H1 (cell line): ENCODE results near the gene CANT1. TPM values are rescaled to one million over a fixed set of nuclear protein-coding genes. Genes with fewer than 3 reads are reported as not detected.

Experiments
- CTCF ChIA-PET: fragments of 300-600 bp; sonication (Branson Sonifier 250); formaldehyde crosslinking; loops from one replicate; lab custom pipeline; 2021; ENCODE audit not compliant: partially characterized antibody; lab: Charles Lee
- POLR2A ChIA-PET: fragments of 300-600 bp; sonication (Branson Sonifier 250); formaldehyde crosslinking; loops from one replicate; lab custom pipeline; 2021; ENCODE audit warnings: inconsistent platforms; ENCODE audit not compliant: partially characterized antibody; lab: Charles Lee
- DNase-seq, 2 experiments: peaks; one replicate each; pipeline versions ENCODE4 v3.0.0 to v3.0.0-alpha.2; 2010 to 2022; ENCODE audit warnings: low spot score in 2 of 2, low read depth in 1 of 2, mixed read lengths in 1 of 2
- FAIRE-seq: peaks from 2 replicates; lab custom pipeline; 2011; peaks lifted over from hg19 to GRCh38; lab: Jason Lieb, UNC
- H2AFZ ChIP-seq: 2 replicates; pipeline ENCODE4 v1.8.1; 2012; ENCODE audit warnings: low read length, inconsistent platforms
- H2AK5ac ChIP-seq: 2 replicates; pipeline ENCODE4 v1.6.1; 2013; ENCODE audit warnings: low read depth, low read length
- H2BK120ac ChIP-seq: replicated peaks from 2 replicates; pipeline ENCODE3; 2013; ENCODE audit warnings: low read depth, low read length, inconsistent platforms
- H2BK12ac ChIP-seq: 2 replicates; pipeline ENCODE4 v1.6.1; 2013; ENCODE audit warnings: low read depth, low read length
- H2BK15ac ChIP-seq: 2 replicates; pipeline ENCODE4 v1.6.1; 2013; ENCODE audit warnings: low read length
- H2BK20ac ChIP-seq: 2 replicates; pipeline ENCODE4 v1.6.1; 2013; ENCODE audit warnings: low read length
- H2BK5ac ChIP-seq: 2 replicates; pipeline ENCODE4 v1.6.1; 2013; ENCODE audit warnings: low read depth, low read length
- H3K14ac ChIP-seq: 2 replicates; pipeline ENCODE4 v1.6.1; 2013; ENCODE audit warnings: inconsistent platforms; ENCODE audit not compliant: insufficient read length
- H3K18ac ChIP-seq: 2 replicates; pipeline ENCODE4 v1.6.1; 2013; ENCODE audit warnings: low read length; ENCODE audit errors: extremely low read depth
- H3K23ac ChIP-seq: 2 replicates; pipeline ENCODE4 v1.6.1; 2013; ENCODE audit warnings: inconsistent platforms; ENCODE audit not compliant: insufficient read length
- H3K23me2 ChIP-seq: 2 replicates; pipeline ENCODE4 v1.6.1; 2013; ENCODE audit warnings: low read depth, low read length
- H3K27ac ChIP-seq: 2 replicates; pipeline ENCODE4 v1.6.1; 2011; ENCODE audit warnings: low read depth, low read length, inconsistent platforms
- H3K27me3 ChIP-seq, 4 experiments: replicated peaks in 1 of 4; 1 replicate in 1 of 4; 2 replicates in 3 of 4; pipeline versions ENCODE4 v1.6.1 to v1.8.1; 2011 to 2013; ENCODE audit warnings: low read length in 3 of 4, mild to moderate bottlenecking in 3 of 4, inconsistent platforms in 2 of 4, mixed read lengths in 2 of 4, moderate library complexity in 1 of 4; ENCODE audit not compliant: control insufficient read depth in 3 of 4, insufficient read depth in 3 of 4; ENCODE audit errors: extremely low read depth in 1 of 4
- H3K36me3 ChIP-seq, 4 experiments: 2 replicates each; pipeline versions ENCODE4 v1.6.1 to v1.8.1; 2011 to 2013; ENCODE audit warnings: mild to moderate bottlenecking in 4 of 4, low read length in 3 of 4, moderate library complexity in 2 of 4, control low read depth in 1 of 4, inconsistent platforms in 1 of 4; ENCODE audit not compliant: insufficient read depth in 4 of 4, control insufficient read depth in 2 of 4
- H3K4ac ChIP-seq: replicated peaks from 2 replicates; pipeline ENCODE3; 2013; ENCODE audit warnings: low read length, low read depth, mixed read lengths, inconsistent platforms; ENCODE audit not compliant: insufficient read length
- H3K4me1 ChIP-seq, 4 experiments: replicated peaks in 1 of 4; 1 replicate in 1 of 4; 2 replicates in 3 of 4; pipeline versions ENCODE4 v1.6.1 to v1.8.1; 2011 to 2013; ENCODE audit warnings: low read length in 3 of 4, inconsistent platforms in 2 of 4, mixed read lengths in 1 of 4; ENCODE audit not compliant: insufficient read depth in 4 of 4, control insufficient read depth in 3 of 4
- H3K4me2 ChIP-seq, 2 experiments: 2 replicates each; pipeline versions ENCODE4 v1.6.1 to v1.8.1; 2011 to 2013; ENCODE audit warnings: low read depth in 2 of 2, low read length in 2 of 2, control low read depth in 1 of 2, inconsistent platforms in 1 of 2, mild to moderate bottlenecking in 1 of 2; ENCODE audit not compliant: insufficient read depth in 1 of 2
- H3K4me3 ChIP-seq, 4 experiments: fragments of 200-600, 300-600 bp in 1 of 4; sonication (generic), shearing (Covaris generic), sonication (Bioruptor Twin) in 1 of 4; 2 replicates each; pipeline versions ENCODE4 v1.5.1 to v1.8.1; 2011 to 2016; ENCODE audit warnings: low read length in 4 of 4, low read depth in 3 of 4, control low read depth in 2 of 4, inconsistent platforms in 2 of 4, mild to moderate bottlenecking in 2 of 4, mixed read lengths in 1 of 4, moderate library complexity in 1 of 4; ENCODE audit not compliant: insufficient read depth in 2 of 4; ENCODE audit errors: extremely low read depth in 1 of 4
- H3K56ac ChIP-seq: replicated peaks from 2 replicates; pipeline ENCODE3; 2013; ENCODE audit warnings: low read depth, mild to moderate bottlenecking, mixed read lengths, low read length, inconsistent platforms; ENCODE audit not compliant: insufficient read length
- H3K79me1 ChIP-seq: 2 replicates; pipeline ENCODE4 v1.6.1; 2013; ENCODE audit warnings: low read depth, low read length, control low read depth
- H3K79me2 ChIP-seq, 2 experiments: 2 replicates each; pipeline versions ENCODE4 v1.6.1 to v1.8.1; 2012 to 2013; ENCODE audit warnings: low read length in 2 of 2, mild to moderate bottlenecking in 2 of 2, inconsistent platforms in 1 of 2; ENCODE audit not compliant: insufficient read depth in 2 of 2, control insufficient read depth in 1 of 2
- H3K9ac ChIP-seq, 4 experiments: replicated peaks in 1 of 4; 1 replicate in 1 of 4; 2 replicates in 3 of 4; pipeline versions ENCODE4 v1.6.1 to v1.8.1; 2011 to 2013; ENCODE audit warnings: low read depth in 3 of 4, low read length in 3 of 4, control low read depth in 2 of 4, mild to moderate bottlenecking in 2 of 4, moderate library complexity in 2 of 4, inconsistent platforms in 1 of 4; ENCODE audit errors: extremely low read depth in 1 of 4
- H3K9me3 ChIP-seq, 2 experiments: 2 replicates each; pipeline versions ENCODE4 v1.6.1 to v1.8.1; 2012 to 2013; ENCODE audit warnings: mild to moderate bottlenecking in 2 of 2, moderate library complexity in 2 of 2, control low read depth in 1 of 2, inconsistent platforms in 1 of 2, low read depth in 1 of 2, low read length in 1 of 2, mixed read lengths in 1 of 2; ENCODE audit not compliant: insufficient read depth in 2 of 2
- H4K20me1 ChIP-seq, 2 experiments: replicated peaks in 1 of 2; 2 replicates each; pipeline versions ENCODE3 to v1.8.1; 2011 to 2013; ENCODE audit warnings: inconsistent platforms in 2 of 2, low read length in 2 of 2, mild to moderate bottlenecking in 1 of 2; ENCODE audit not compliant: insufficient read depth in 2 of 2, control insufficient read depth in 1 of 2
- H4K5ac ChIP-seq: 2 replicates; pipeline ENCODE4 v1.6.1; 2013; ENCODE audit warnings: low read length, low read depth, mixed read lengths, inconsistent platforms; ENCODE audit not compliant: insufficient read length
- H4K8ac ChIP-seq: 2 replicates; pipeline ENCODE4 v1.8.0; 2013; ENCODE audit warnings: mild to moderate bottlenecking, moderate library complexity, low read length, inconsistent platforms; ENCODE audit not compliant: insufficient read depth; ENCODE audit errors: extremely low read depth
- H4K91ac ChIP-seq: replicated peaks from 2 replicates; pipeline ENCODE3; 2013; ENCODE audit warnings: low read length, mixed read lengths, inconsistent platforms; ENCODE audit not compliant: insufficient read length
- ASH2L ChIP-seq: fragments of 200-600, 300-600 bp; sonication (generic); IDR thresholded peaks from one replicate; pipeline ENCODE4 v1.7.1; 2017; ENCODE audit warnings: low read length
- BACH1 ChIP-seq: IDR thresholded peaks from 2 replicates; pipeline ENCODE4 v1.6.1; 2012; ENCODE audit warnings: low read length, improper control_type of control experiment
- CBX8 ChIP-seq: fragments of 300-800, 300-1000 bp; sonication (generic); IDR thresholded peaks from 2 replicates; pipeline ENCODE4 v1.7.1; 2016; ENCODE audit warnings: low read depth, low read length, borderline replicate concordance
- CEBPB ChIP-seq: IDR thresholded peaks from 2 replicates; pipeline ENCODE4 v1.6.1; 2012; ENCODE audit warnings: low read depth, low read length
- EZH2 ChIP-seq: fragments of 200-600 bp; sonication (generic); IDR thresholded peaks from 2 replicates; pipeline ENCODE4 v1.7.1; 2012; ENCODE audit warnings: low read depth, mild to moderate bottlenecking, moderate library complexity, low read length, inconsistent platforms; ENCODE audit not compliant: severe bottlenecking
- GABPA ChIP-seq: IDR thresholded peaks from 2 replicates; pipeline ENCODE4 v1.6.1; 2011; ENCODE audit warnings: mild to moderate bottlenecking, low read length, moderate library complexity, borderline replicate concordance; ENCODE audit not compliant: insufficient read depth
- NANOG ChIP-seq: IDR thresholded peaks from 2 replicates; pipeline ENCODE4 v1.6.1; 2011; ENCODE audit warnings: low read length, low read depth, mild to moderate bottlenecking, inconsistent platforms; ENCODE audit not compliant: insufficient read depth, poor library complexity, severe bottlenecking
- SIRT6 ChIP-seq: IDR thresholded peaks from one replicate; pipeline ENCODE4 v1.7.1; 2012; ENCODE audit warnings: low read length, inconsistent platforms
- SIX5 ChIP-seq: IDR thresholded peaks from 2 replicates; pipeline ENCODE4 v1.6.1; 2011; ENCODE audit warnings: mild to moderate bottlenecking, low read depth, low read length
- SUZ12 ChIP-seq: fragments of 200-600 bp; sonication (generic); IDR thresholded peaks from 2 replicates; pipeline ENCODE4 v1.6.1; 2012; ENCODE audit warnings: mild to moderate bottlenecking, inconsistent platforms, low read length, moderate library complexity, mixed read lengths
- WGBS, 2 experiments: shearing (Covaris generic) in 1 of 2; methylation state at CpG; one replicate each; pipeline versions ENCODE4 v1.1.6 to v1.1.7; 2013 to 2015; ENCODE audit warnings: low lambda C conversion rate in 2 of 2, mixed read lengths in 2 of 2, inconsistent platforms in 1 of 2, low coverage in 1 of 2, missing lambda C conversion rate in 1 of 2; ENCODE audit not compliant: insufficient replicate concordance in 2 of 2, insufficient coverage in 1 of 2, insufficient read length in 1 of 2; ENCODE audit errors: extremely low coverage in 1 of 2, missing lambda C conversion rate in 1 of 2; 5-methylcytosine and 5-hydroxymethylcytosine counted together
- polyA plus RNA-seq, 7 experiments: library from polyadenylated mRNA; depleted of rRNA in 3 of 7; stranded (reverse) in 5 of 7; unstranded in 2 of 7; fragments of >200 nt in 5 of 7; fragments of 200-250 nt in 2 of 7; gene quantifications; 1 replicate in 5 of 7; 2 replicates in 1 of 7; 4 replicates in 1 of 7; pipeline versions ENCODE4 v1.2.1 to v1.2.3, GENCODE V29; 2011 to 2013; ENCODE audit warnings: missing spikeins in 2 of 7, mixed read lengths in 2 of 7
- total RNA-seq: library from RNA; stranded (reverse); fragmentation: NEBNext Ultra II Directional; extraction: Animal tissue kit (Norgen Biotek cat#: 25700); gene quantifications from 2 replicates; pipeline ENCODE4 v1.2.1, GENCODE V29; 2021

CANT1 gene
- total and polyA plus RNA-seq, 2 of the 8 experiments (the other 6 are each of a cell fraction or from before 2014, with no cell fraction given), result 23.0 to 32.6 TPM

- Histone ChIP-seq H2BK120ac (no peak overlapping the region), H2AFZ (no peak overlapping the region), H2BK20ac (no peak overlapping the region), H3K9ac (no peak overlapping the region), H3K18ac (no peak overlapping the region), H3K36me3 (no peaks in the 10 kb centered on the region; a peak in 1 of 8 replicates), H3K4me1 (peaks cover 0 to 2% (median 0%) of the 10 kb centered on the region in 4 experiments; a peak in 1 of 7 replicates), H3K4me3 (no peak overlapping the region), H2BK5ac (no peak overlapping the region), H4K91ac (no peak overlapping the region), H4K5ac (no peak overlapping the region), H3K4me2 (no peak overlapping the region), H3K56ac (no peak overlapping the region), H4K8ac (no peak overlapping the region), H3K23me2 (no peaks in the 10 kb centered on the region), H3K27me3 (no peaks in the 10 kb centered on the region), H3K4ac (no peak overlapping the region), H3K9me3 (no peaks in the 10 kb centered on the region), H3K23ac (no peak overlapping the region), H3K14ac (no peak overlapping the region), H2AK5ac (no peak overlapping the region), H2BK12ac (no peak overlapping the region), H3K27ac (no peak overlapping the region), H3K79me1 (no peaks in the 10 kb centered on the region), H4K20me1 (no peaks in the 10 kb centered on the region), H2BK15ac (no peak overlapping the region), H3K79me2 (no peaks in the 10 kb centered on the region)
- 91% methylated on average over 23 of the region's 26 CpGs; no CpG with 5 or more reads in 1 of the 2 experiments for WGBS, 2 experiments
- DNase-seq (no peak), FAIRE-seq (no peak)
- ChIA-PET CTCF (interaction anchor here (0.8 to 4.2 kb wide), 16 partner anchors 10 to 116 kb away, joined by 3 to 19 read pairs (median 4); no protein-coding TSS in a partner anchor), POLR2A (interaction anchor here (0.7 to 2.5 kb wide), 2 partner anchors 11 to 13 kb away, joined by 4 to 10 read pairs; no protein-coding TSS in a partner anchor)
- TF ChIP-seq SIRT6 (no peak), SIX5 (no peak), CEBPB (no peak), BACH1 (no peak), ASH2L (no peak), NANOG (no peak), GABPA (no peak), EZH2 (no peak), CBX8 (no peak), SUZ12 (no peak)
These were observed 43.3 kb downstream of the CANT1 start for GRCh38 chr17:78966123-78966813.
